H1 (cell line): ENCODE measurements around the gene NT5C1B. TPM values are rescaled to one million over a fixed set of nuclear protein-coding genes. Genes with fewer than 3 reads are reported as not detected.

Experiments
- CTCF ChIA-PET: fragments of 300-600 bp; sonication (Branson Sonifier 250); formaldehyde crosslinking; loops from one replicate; lab custom pipeline; 2021; ENCODE audit not compliant: partially characterized antibody; lab: Charles Lee
- POLR2A ChIA-PET: fragments of 300-600 bp; sonication (Branson Sonifier 250); formaldehyde crosslinking; loops from one replicate; lab custom pipeline; 2021; ENCODE audit warnings: inconsistent platforms; ENCODE audit not compliant: partially characterized antibody; lab: Charles Lee
- DNase-seq, 2 experiments: peaks; one replicate each; pipeline versions ENCODE4 v3.0.0 to v3.0.0-alpha.2; 2010 to 2022; ENCODE audit warnings: low spot score in 2 of 2, low read depth in 1 of 2, mixed read lengths in 1 of 2
- FAIRE-seq: peaks from 2 replicates; lab custom pipeline; 2011; peaks lifted over from hg19 to GRCh38; lab: Jason Lieb, UNC
- H2AFZ ChIP-seq: 2 replicates; pipeline ENCODE4 v1.8.1; 2012; ENCODE audit warnings: low read length, inconsistent platforms
- H2AK5ac ChIP-seq: 2 replicates; pipeline ENCODE4 v1.6.1; 2013; ENCODE audit warnings: low read depth, low read length
- H2BK120ac ChIP-seq: replicated peaks from 2 replicates; pipeline ENCODE3; 2013; ENCODE audit warnings: low read depth, low read length, inconsistent platforms
- H2BK12ac ChIP-seq: 2 replicates; pipeline ENCODE4 v1.6.1; 2013; ENCODE audit warnings: low read depth, low read length
- H2BK15ac ChIP-seq: 2 replicates; pipeline ENCODE4 v1.6.1; 2013; ENCODE audit warnings: low read length
- H2BK20ac ChIP-seq: 2 replicates; pipeline ENCODE4 v1.6.1; 2013; ENCODE audit warnings: low read length
- H2BK5ac ChIP-seq: 2 replicates; pipeline ENCODE4 v1.6.1; 2013; ENCODE audit warnings: low read depth, low read length
- H3K14ac ChIP-seq: 2 replicates; pipeline ENCODE4 v1.6.1; 2013; ENCODE audit warnings: inconsistent platforms; ENCODE audit not compliant: insufficient read length
- H3K18ac ChIP-seq: 2 replicates; pipeline ENCODE4 v1.6.1; 2013; ENCODE audit warnings: low read length; ENCODE audit errors: extremely low read depth
- H3K23ac ChIP-seq: 2 replicates; pipeline ENCODE4 v1.6.1; 2013; ENCODE audit warnings: inconsistent platforms; ENCODE audit not compliant: insufficient read length
- H3K23me2 ChIP-seq: 2 replicates; pipeline ENCODE4 v1.6.1; 2013; ENCODE audit warnings: low read depth, low read length
- H3K27ac ChIP-seq: 2 replicates; pipeline ENCODE4 v1.6.1; 2011; ENCODE audit warnings: low read depth, low read length, inconsistent platforms
- H3K27me3 ChIP-seq, 4 experiments: replicated peaks in 1 of 4; 1 replicate in 1 of 4; 2 replicates in 3 of 4; pipeline versions ENCODE4 v1.6.1 to v1.8.1; 2011 to 2013; ENCODE audit warnings: low read length in 3 of 4, mild to moderate bottlenecking in 3 of 4, inconsistent platforms in 2 of 4, mixed read lengths in 2 of 4, moderate library complexity in 1 of 4; ENCODE audit not compliant: control insufficient read depth in 3 of 4, insufficient read depth in 3 of 4; ENCODE audit errors: extremely low read depth in 1 of 4
- H3K36me3 ChIP-seq, 4 experiments: 2 replicates each; pipeline versions ENCODE4 v1.6.1 to v1.8.1; 2011 to 2013; ENCODE audit warnings: mild to moderate bottlenecking in 4 of 4, low read length in 3 of 4, moderate library complexity in 2 of 4, control low read depth in 1 of 4, inconsistent platforms in 1 of 4; ENCODE audit not compliant: insufficient read depth in 4 of 4, control insufficient read depth in 2 of 4
- H3K4ac ChIP-seq: replicated peaks from 2 replicates; pipeline ENCODE3; 2013; ENCODE audit warnings: low read length, low read depth, mixed read lengths, inconsistent platforms; ENCODE audit not compliant: insufficient read length
- H3K4me1 ChIP-seq, 4 experiments: replicated peaks in 1 of 4; 1 replicate in 1 of 4; 2 replicates in 3 of 4; pipeline versions ENCODE4 v1.6.1 to v1.8.1; 2011 to 2013; ENCODE audit warnings: low read length in 3 of 4, inconsistent platforms in 2 of 4, mixed read lengths in 1 of 4; ENCODE audit not compliant: insufficient read depth in 4 of 4, control insufficient read depth in 3 of 4
- H3K4me2 ChIP-seq, 2 experiments: 2 replicates each; pipeline versions ENCODE4 v1.6.1 to v1.8.1; 2011 to 2013; ENCODE audit warnings: low read depth in 2 of 2, low read length in 2 of 2, control low read depth in 1 of 2, inconsistent platforms in 1 of 2, mild to moderate bottlenecking in 1 of 2; ENCODE audit not compliant: insufficient read depth in 1 of 2
- H3K4me3 ChIP-seq, 4 experiments: fragments of 200-600, 300-600 bp in 1 of 4; sonication (generic), shearing (Covaris generic), sonication (Bioruptor Twin) in 1 of 4; 2 replicates each; pipeline versions ENCODE4 v1.5.1 to v1.8.1; 2011 to 2016; ENCODE audit warnings: low read length in 4 of 4, low read depth in 3 of 4, control low read depth in 2 of 4, inconsistent platforms in 2 of 4, mild to moderate bottlenecking in 2 of 4, mixed read lengths in 1 of 4, moderate library complexity in 1 of 4; ENCODE audit not compliant: insufficient read depth in 2 of 4; ENCODE audit errors: extremely low read depth in 1 of 4
- H3K56ac ChIP-seq: replicated peaks from 2 replicates; pipeline ENCODE3; 2013; ENCODE audit warnings: low read depth, mild to moderate bottlenecking, mixed read lengths, low read length, inconsistent platforms; ENCODE audit not compliant: insufficient read length
- H3K79me1 ChIP-seq: 2 replicates; pipeline ENCODE4 v1.6.1; 2013; ENCODE audit warnings: low read depth, low read length, control low read depth
- H3K79me2 ChIP-seq, 2 experiments: 2 replicates each; pipeline versions ENCODE4 v1.6.1 to v1.8.1; 2012 to 2013; ENCODE audit warnings: low read length in 2 of 2, mild to moderate bottlenecking in 2 of 2, inconsistent platforms in 1 of 2; ENCODE audit not compliant: insufficient read depth in 2 of 2, control insufficient read depth in 1 of 2
- H3K9ac ChIP-seq, 4 experiments: replicated peaks in 1 of 4; 1 replicate in 1 of 4; 2 replicates in 3 of 4; pipeline versions ENCODE4 v1.6.1 to v1.8.1; 2011 to 2013; ENCODE audit warnings: low read depth in 3 of 4, low read length in 3 of 4, control low read depth in 2 of 4, mild to moderate bottlenecking in 2 of 4, moderate library complexity in 2 of 4, inconsistent platforms in 1 of 4; ENCODE audit errors: extremely low read depth in 1 of 4
- H3K9me3 ChIP-seq, 2 experiments: 2 replicates each; pipeline versions ENCODE4 v1.6.1 to v1.8.1; 2012 to 2013; ENCODE audit warnings: mild to moderate bottlenecking in 2 of 2, moderate library complexity in 2 of 2, control low read depth in 1 of 2, inconsistent platforms in 1 of 2, low read depth in 1 of 2, low read length in 1 of 2, mixed read lengths in 1 of 2; ENCODE audit not compliant: insufficient read depth in 2 of 2
- H4K20me1 ChIP-seq, 2 experiments: replicated peaks in 1 of 2; 2 replicates each; pipeline versions ENCODE3 to v1.8.1; 2011 to 2013; ENCODE audit warnings: inconsistent platforms in 2 of 2, low read length in 2 of 2, mild to moderate bottlenecking in 1 of 2; ENCODE audit not compliant: insufficient read depth in 2 of 2, control insufficient read depth in 1 of 2
- H4K5ac ChIP-seq: 2 replicates; pipeline ENCODE4 v1.6.1; 2013; ENCODE audit warnings: low read length, low read depth, mixed read lengths, inconsistent platforms; ENCODE audit not compliant: insufficient read length
- H4K8ac ChIP-seq: 2 replicates; pipeline ENCODE4 v1.8.0; 2013; ENCODE audit warnings: mild to moderate bottlenecking, moderate library complexity, low read length, inconsistent platforms; ENCODE audit not compliant: insufficient read depth; ENCODE audit errors: extremely low read depth
- H4K91ac ChIP-seq: replicated peaks from 2 replicates; pipeline ENCODE3; 2013; ENCODE audit warnings: low read length, mixed read lengths, inconsistent platforms; ENCODE audit not compliant: insufficient read length
- RNF2 ChIP-seq: fragments of 200-900, 300-1000 bp; sonication (generic); IDR thresholded peaks from 2 replicates; pipeline ENCODE4 v1.7.1; 2016; ENCODE audit warnings: borderline replicate concordance, low read depth, mild to moderate bottlenecking, antibody characterized with exemption, low read length; ENCODE audit not compliant: poor library complexity, severe bottlenecking; ENCODE audit errors: missing control alignments
- SRF ChIP-seq: IDR thresholded peaks from 2 replicates; pipeline ENCODE4 v1.6.1; 2011; ENCODE audit warnings: mild to moderate bottlenecking, low read depth, low read length, moderate library complexity
- TCF12 ChIP-seq: IDR thresholded peaks from 2 replicates; pipeline ENCODE4 v1.6.1; 2011; ENCODE audit warnings: low read depth, mild to moderate bottlenecking, low read length
- ZNF274 ChIP-seq: IDR thresholded peaks from 2 replicates; pipeline ENCODE4 v1.7.0; 2012; ENCODE audit warnings: low read length, borderline replicate concordance; ENCODE audit errors: extremely low read depth
- WGBS, 2 experiments: shearing (Covaris generic) in 1 of 2; methylation state at CpG; one replicate each; pipeline versions ENCODE4 v1.1.6 to v1.1.7; 2013 to 2015; ENCODE audit warnings: low lambda C conversion rate in 2 of 2, mixed read lengths in 2 of 2, inconsistent platforms in 1 of 2, low coverage in 1 of 2, missing lambda C conversion rate in 1 of 2; ENCODE audit not compliant: insufficient replicate concordance in 2 of 2, insufficient coverage in 1 of 2, insufficient read length in 1 of 2; ENCODE audit errors: extremely low coverage in 1 of 2, missing lambda C conversion rate in 1 of 2; 5-methylcytosine and 5-hydroxymethylcytosine counted together
- polyA plus RNA-seq, 7 experiments: library from polyadenylated mRNA; depleted of rRNA in 3 of 7; stranded (reverse) in 5 of 7; unstranded in 2 of 7; fragments of >200 nt in 5 of 7; fragments of 200-250 nt in 2 of 7; gene quantifications; 1 replicate in 5 of 7; 2 replicates in 1 of 7; 4 replicates in 1 of 7; pipeline versions ENCODE4 v1.2.1 to v1.2.3, GENCODE V29; 2011 to 2013; ENCODE audit warnings: missing spikeins in 2 of 7, mixed read lengths in 2 of 7
- total RNA-seq: library from RNA; stranded (reverse); fragmentation: NEBNext Ultra II Directional; extraction: Animal tissue kit (Norgen Biotek cat#: 25700); gene quantifications from 2 replicates; pipeline ENCODE4 v1.2.1, GENCODE V29; 2021

NT5C1B gene
- total and polyA plus RNA-seq, 2 of the 8 experiments (the other 6 are each of a cell fraction or from before 2014, with no cell fraction given) = not detected

GRCh38 chr2:18585526-18585925 lies 3.8 kb downstream of the NT5C1B start:
- H3K36me3 ChIP-seq = no peaks in the 10 kb centered on the region
- ChIA-PET CTCF (no interaction called here), POLR2A (no interaction called here)
- no peaks in the 10 kb centered on the region for H3K79me2 ChIP-seq
- H2BK120ac ChIP-seq = no peak overlapping the region
- peaks cover 0 to 2% of the 10 kb centered on the region in 2 experiments; a peak in 2 of 4 replicates for H3K9me3 ChIP-seq
- no peak for DNase-seq
- WGBS, 2 experiments = 98% methylated on average over 3 of the region's 3 CpGs; no CpG with 5 or more reads in 1 of the 2 experiments
- no peak overlapping the region for H2BK15ac ChIP-seq
- no peak overlapping the region for H3K4ac ChIP-seq
- H3K27me3 ChIP-seq = no peaks in the 10 kb centered on the region
- H3K9ac ChIP-seq = no peak overlapping the region
- H2BK12ac ChIP-seq = no peak overlapping the region
- no peak overlapping the region for H4K8ac ChIP-seq
- H3K23ac ChIP-seq = no peak overlapping the region
- no peaks in the 10 kb centered on the region for H3K79me1 ChIP-seq
- no peaks in the 10 kb centered on the region for H3K23me2 ChIP-seq
- no peak overlapping the region for H4K5ac ChIP-seq
- H3K4me2 ChIP-seq = no peak overlapping the region
- no peak overlapping the region for H3K14ac ChIP-seq
- FAIRE-seq = no peak
- no peak overlapping the region for H3K56ac ChIP-seq
- no peaks in the 10 kb centered on the region for H4K20me1 ChIP-seq
- H2BK20ac ChIP-seq = no peak overlapping the region
- no peak overlapping the region for H4K91ac ChIP-seq
- H3K4me1 ChIP-seq = no peaks in the 10 kb centered on the region
- no peak overlapping the region for H2AK5ac ChIP-seq
- no peak overlapping the region for H2AFZ ChIP-seq
- H2BK5ac ChIP-seq = no peak overlapping the region
- no peak overlapping the region for H3K18ac ChIP-seq
- no peak overlapping the region for H3K4me3 ChIP-seq
- H3K27ac ChIP-seq = no peak overlapping the region
- TF ChIP-seq TCF12 = no peak
- TF ChIP-seq ZNF274 = no peak
- no peak for TF ChIP-seq RNF2
- no peak for TF ChIP-seq SRF
